HEK293 (cell line): ENCODE measurements around the gene WLS.

Source experiments
- CTCF ChIA-PET: fragments of 350-600 bp; formaldehyde crosslinking; extraction: SDS; loops from one replicate; lab custom pipeline; 2021; ENCODE audit warnings: antibody characterized with exemption; lab: Yijun Ruan, JAX
- POLR2A ChIA-PET: fragments of 300-600 bp; formaldehyde crosslinking; extraction: SDS; loops from one replicate; lab custom pipeline; 2020; ENCODE audit warnings: antibody characterized with exemption, inconsistent platforms; lab: Yijun Ruan, JAX
- H3K27ac ChIP-seq: fragments of 200-500 bp; sonication (Bioruptor generic); 2 replicates; pipeline ENCODE4 v1.5.1; 2014; ENCODE audit warnings: low read depth, low read length, control low read depth, inconsistent platforms; ENCODE audit errors: extremely low read depth
- H3K36me3 ChIP-seq, 2 experiments: fragments of 200-500 bp in 1 of 2; sonication (Bioruptor generic) in 1 of 2; 1 replicate in 1 of 2; 2 replicates in 1 of 2; pipeline ENCODE4 v1.5.1; 2014 to 2017; ENCODE audit warnings: inconsistent platforms in 2 of 2, low read length in 2 of 2; ENCODE audit not compliant: control insufficient read depth in 2 of 2, insufficient read depth in 1 of 2
- H3K4me1 ChIP-seq: fragments of 200-500 bp; sonication (Bioruptor generic); 2 replicates; pipeline ENCODE4 v1.5.1; 2014; ENCODE audit warnings: mild to moderate bottlenecking, low read length, inconsistent platforms; ENCODE audit not compliant: control insufficient read depth, insufficient read depth
- H3K4me3 ChIP-seq: 2 replicates; pipeline ENCODE4 v1.5.1; 2011; ENCODE audit warnings: low read depth, mild to moderate bottlenecking, control low read depth, low read length, moderate library complexity
- H3K9me3 ChIP-seq: fragments of 200-500 bp; sonication (Bioruptor generic); 2 replicates; pipeline ENCODE4 v1.5.1; 2014; ENCODE audit warnings: low read depth, low read length, inconsistent platforms; ENCODE audit not compliant: control insufficient read depth, insufficient read depth
- KLF10 ChIP-seq: fragments of 450-650 bp; IDR thresholded peaks from 2 replicates; pipeline ENCODE4 v1.5.1; 2018; ENCODE audit warnings: missing biosample characterization, mild to moderate bottlenecking, missing genetic modification characterization
- SALL2 ChIP-seq: fragments of 450-650 bp; formaldehyde crosslinking; IDR thresholded peaks from 2 replicates; pipeline ENCODE4 v1.5.0; 2017; ENCODE audit warnings: missing biosample characterization, mild to moderate bottlenecking, missing genetic modification characterization, borderline replicate concordance
- SETDB1 ChIP-seq: IDR thresholded peaks from one replicate; pipeline ENCODE4 v1.6.1; 2017; ENCODE audit warnings: mild to moderate bottlenecking, low read length, moderate library complexity, mixed read lengths; ENCODE audit not compliant: insufficient read length
- ZBTB48 ChIP-seq: fragments of 450-650 bp; formaldehyde crosslinking; IDR thresholded peaks from 2 replicates; pipeline ENCODE4 v1.5.1; 2016; ENCODE audit warnings: missing biosample characterization, missing genetic modification characterization
- ZFP3 ChIP-seq: fragments of 450-650 bp; formaldehyde crosslinking; IDR thresholded peaks from 2 replicates; pipeline ENCODE4 v1.5.1; 2016; ENCODE audit warnings: low read depth, missing biosample characterization, missing genetic modification characterization
- ZNF174 ChIP-seq: fragments of 450-650 bp; formaldehyde crosslinking; IDR thresholded peaks from 2 replicates; pipeline ENCODE4 v1.5.0; 2017; ENCODE audit warnings: missing biosample characterization, mild to moderate bottlenecking, missing genetic modification characterization
- ZNF221 ChIP-seq: fragments of 450-650 bp; formaldehyde crosslinking; IDR thresholded peaks from 2 replicates; pipeline ENCODE4 v1.5.1; 2017; ENCODE audit warnings: missing biosample characterization, missing genetic modification characterization, borderline replicate concordance
- ZNF23 ChIP-seq: fragments of 450-650 bp; formaldehyde crosslinking; IDR thresholded peaks from 2 replicates; pipeline ENCODE4 v1.5.1; 2016; ENCODE audit warnings: missing biosample characterization, missing genetic modification characterization, borderline replicate concordance
- ZNF266 ChIP-seq: fragments of 450-650 bp; formaldehyde crosslinking; IDR thresholded peaks from 2 replicates; pipeline ENCODE4 v1.5.1; 2016; ENCODE audit warnings: missing biosample characterization, missing genetic modification characterization, low read depth
- ZNF274 ChIP-seq, 2 experiments: fragments of 200-500 bp in 1 of 2; fragments of 450-650 bp in 1 of 2; sonication (Bioruptor generic) in 1 of 2; formaldehyde crosslinking in 1 of 2; IDR thresholded peaks; 2 replicates each; pipeline versions ENCODE4 v1.5.1 to v1.6.1; 2014 to 2016; ENCODE audit warnings: borderline replicate concordance in 1 of 2, inconsistent platforms in 1 of 2, low read length in 1 of 2, missing biosample characterization in 1 of 2, missing genetic modification characterization in 1 of 2
- ZNF416 ChIP-seq: fragments of 450-650 bp; formaldehyde crosslinking; IDR thresholded peaks from 2 replicates; pipeline ENCODE4 v1.5.1; 2016; ENCODE audit warnings: missing biosample characterization, missing genetic modification characterization
- ZNF510 ChIP-seq: fragments of 450-650 bp; formaldehyde crosslinking; IDR thresholded peaks from 2 replicates; pipeline ENCODE4 v1.5.1; 2018; ENCODE audit warnings: mild to moderate bottlenecking, missing genetic modification characterization, missing biosample characterization; ENCODE audit not compliant: insufficient replicate concordance
- ZNF610 ChIP-seq: fragments of 450-650 bp; formaldehyde crosslinking; IDR thresholded peaks from 2 replicates; pipeline ENCODE4 v1.5.1; 2016; ENCODE audit warnings: missing biosample characterization, missing genetic modification characterization, borderline replicate concordance
- ZNF621 ChIP-seq: fragments of 450-650 bp; formaldehyde crosslinking; IDR thresholded peaks from 2 replicates; pipeline ENCODE4 v1.5.1; 2017; ENCODE audit warnings: missing biosample characterization, missing genetic modification characterization
- ZNF707 ChIP-seq: fragments of 450-650 bp; formaldehyde crosslinking; IDR thresholded peaks from 2 replicates; pipeline ENCODE4 v1.5.1; 2016; ENCODE audit warnings: missing biosample characterization, missing genetic modification characterization
- ZNF747 ChIP-seq: fragments of 450-650 bp; formaldehyde crosslinking; IDR thresholded peaks from 2 replicates; pipeline ENCODE4 v1.5.1; 2016; ENCODE audit warnings: missing biosample characterization, missing genetic modification characterization
- ZNF777 ChIP-seq: fragments of 450-650 bp; formaldehyde crosslinking; IDR thresholded peaks from 2 replicates; pipeline ENCODE4 v1.5.1; 2017; ENCODE audit warnings: missing biosample characterization, missing genetic modification characterization, borderline replicate concordance
- ZNF785 ChIP-seq: fragments of 450-650 bp; formaldehyde crosslinking; IDR thresholded peaks from 2 replicates; pipeline ENCODE4 v1.5.1; 2016; ENCODE audit warnings: missing biosample characterization, missing genetic modification characterization
- TF ChIP-seq, protein P1 (sequence below): fragments of 450-650 bp; formaldehyde crosslinking; IDR thresholded peaks from 2 replicates; pipeline ENCODE4 v1.5.1; 2016; ENCODE audit warnings: missing biosample characterization, missing genetic modification characterization
- TF ChIP-seq, protein P2 (sequence below): fragments of 450-650 bp; formaldehyde crosslinking; IDR thresholded peaks from 2 replicates; pipeline ENCODE4 v1.5.1; 2016; ENCODE audit warnings: missing biosample characterization, missing genetic modification characterization
- TF ChIP-seq, protein P3 (sequence below): fragments of 450-650 bp; formaldehyde crosslinking; IDR thresholded peaks from 2 replicates; pipeline ENCODE4 v1.5.1; 2016; ENCODE audit warnings: missing biosample characterization, missing genetic modification characterization
- TF ChIP-seq, protein P4 (sequence below): fragments of 450-650 bp; formaldehyde crosslinking; IDR thresholded peaks from 2 replicates; pipeline ENCODE4 v1.5.1; 2016; ENCODE audit warnings: missing biosample characterization, missing genetic modification characterization

WLS gene

DNA sequence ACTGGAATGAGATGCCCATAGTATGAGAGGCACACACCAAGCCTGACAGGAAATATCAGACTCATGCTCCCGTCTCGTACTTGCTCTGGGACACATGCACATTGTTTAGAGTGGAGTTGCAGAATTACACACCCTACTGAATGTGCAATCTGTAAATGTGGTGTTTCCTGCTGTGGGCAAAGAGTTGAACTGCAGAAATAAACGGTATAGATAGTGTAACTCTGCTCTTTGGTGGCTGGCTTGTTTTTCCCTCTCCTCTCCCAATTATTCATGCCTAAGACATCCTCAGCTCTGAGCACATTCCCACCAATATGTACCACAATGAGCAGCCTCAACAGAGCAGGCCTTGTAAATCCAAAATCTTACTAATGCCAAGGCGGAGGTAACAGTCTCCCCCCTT, 91.8 kb downstream of the WLS start (continued):
- TF ChIP-seq SETDB1 (no peak), ZNF510 (no peak), ZNF23 (tag by site-specific recombination) (no peak), KLF10 (tag by site-specific recombination) (no peak), ZNF221 (tag by site-specific recombination) (no peak), ZNF416 (tag by site-specific recombination) (no peak), ZNF274 (IDR thresholded peaks at IDR 0.05; ENCODE audit: low read length) (no peak), ZNF274 (tag by site-specific recombination; IDR thresholded peaks at IDR 0.05; ENCODE audit: borderline replicate concordance) (no peak), ZNF777 (tag by site-specific recombination) (no peak), ZNF174 (tag by site-specific recombination) (no peak)
- TF ChIP-seq, protein P1, sequence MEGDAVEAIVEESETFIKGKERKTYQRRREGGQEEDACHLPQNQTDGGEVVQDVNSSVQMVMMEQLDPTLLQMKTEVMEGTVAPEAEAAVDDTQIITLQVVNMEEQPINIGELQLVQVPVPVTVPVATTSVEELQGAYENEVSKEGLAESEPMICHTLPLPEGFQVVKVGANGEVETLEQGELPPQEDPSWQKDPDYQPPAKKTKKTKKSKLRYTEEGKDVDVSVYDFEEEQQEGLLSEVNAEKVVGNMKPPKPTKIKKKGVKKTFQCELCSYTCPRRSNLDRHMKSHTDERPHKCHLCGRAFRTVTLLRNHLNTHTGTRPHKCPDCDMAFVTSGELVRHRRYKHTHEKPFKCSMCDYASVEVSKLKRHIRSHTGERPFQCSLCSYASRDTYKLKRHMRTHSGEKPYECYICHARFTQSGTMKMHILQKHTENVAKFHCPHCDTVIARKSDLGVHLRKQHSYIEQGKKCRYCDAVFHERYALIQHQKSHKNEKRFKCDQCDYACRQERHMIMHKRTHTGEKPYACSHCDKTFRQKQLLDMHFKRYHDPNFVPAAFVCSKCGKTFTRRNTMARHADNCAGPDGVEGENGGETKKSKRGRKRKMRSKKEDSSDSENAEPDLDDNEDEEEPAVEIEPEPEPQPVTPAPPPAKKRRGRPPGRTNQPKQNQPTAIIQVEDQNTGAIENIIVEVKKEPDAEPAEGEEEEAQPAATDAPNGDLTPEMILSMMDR (tag by site-specific recombination) = no peak
- TF ChIP-seq, protein P2, sequence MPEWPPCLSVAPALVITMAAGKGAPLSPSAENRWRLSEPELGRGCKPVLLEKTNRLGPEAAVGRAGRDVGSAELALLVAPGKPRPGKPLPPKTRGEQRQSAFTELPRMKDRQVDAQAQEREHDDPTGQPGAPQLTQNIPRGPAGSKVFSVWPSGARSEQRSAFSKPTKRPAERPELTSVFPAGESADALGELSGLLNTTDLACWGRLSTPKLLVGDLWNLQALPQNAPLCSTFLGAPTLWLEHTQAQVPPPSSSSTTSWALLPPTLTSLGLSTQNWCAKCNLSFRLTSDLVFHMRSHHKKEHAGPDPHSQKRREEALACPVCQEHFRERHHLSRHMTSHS (tag by site-specific recombination) = no peak

DNA sequence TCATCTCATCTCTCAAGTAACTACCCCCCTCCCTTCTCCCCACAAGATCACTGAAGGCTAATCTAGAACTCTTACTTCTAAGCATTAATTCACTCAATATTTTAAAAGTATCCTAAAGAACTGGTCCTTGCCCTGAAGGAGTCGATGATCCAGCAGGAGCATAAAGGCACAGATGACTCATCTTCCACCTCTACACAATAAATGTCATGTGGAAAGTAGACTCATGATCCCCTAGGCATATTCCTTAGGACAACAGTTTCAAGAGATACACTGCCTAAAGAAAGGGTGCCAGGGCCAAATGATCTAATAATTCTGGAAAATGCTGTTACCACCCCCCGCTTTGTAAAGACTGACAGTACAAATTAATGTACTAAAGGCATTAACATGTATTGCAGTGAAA, 96.1 kb downstream of the WLS start:
- no peak overlapping the region for H3K27ac ChIP-seq
- CTCF ChIA-PET = no interaction called here
- no peak for TF ChIP-seq ZBTB48 (tag by site-specific recombination)
- TF ChIP-seq, protein P3, sequence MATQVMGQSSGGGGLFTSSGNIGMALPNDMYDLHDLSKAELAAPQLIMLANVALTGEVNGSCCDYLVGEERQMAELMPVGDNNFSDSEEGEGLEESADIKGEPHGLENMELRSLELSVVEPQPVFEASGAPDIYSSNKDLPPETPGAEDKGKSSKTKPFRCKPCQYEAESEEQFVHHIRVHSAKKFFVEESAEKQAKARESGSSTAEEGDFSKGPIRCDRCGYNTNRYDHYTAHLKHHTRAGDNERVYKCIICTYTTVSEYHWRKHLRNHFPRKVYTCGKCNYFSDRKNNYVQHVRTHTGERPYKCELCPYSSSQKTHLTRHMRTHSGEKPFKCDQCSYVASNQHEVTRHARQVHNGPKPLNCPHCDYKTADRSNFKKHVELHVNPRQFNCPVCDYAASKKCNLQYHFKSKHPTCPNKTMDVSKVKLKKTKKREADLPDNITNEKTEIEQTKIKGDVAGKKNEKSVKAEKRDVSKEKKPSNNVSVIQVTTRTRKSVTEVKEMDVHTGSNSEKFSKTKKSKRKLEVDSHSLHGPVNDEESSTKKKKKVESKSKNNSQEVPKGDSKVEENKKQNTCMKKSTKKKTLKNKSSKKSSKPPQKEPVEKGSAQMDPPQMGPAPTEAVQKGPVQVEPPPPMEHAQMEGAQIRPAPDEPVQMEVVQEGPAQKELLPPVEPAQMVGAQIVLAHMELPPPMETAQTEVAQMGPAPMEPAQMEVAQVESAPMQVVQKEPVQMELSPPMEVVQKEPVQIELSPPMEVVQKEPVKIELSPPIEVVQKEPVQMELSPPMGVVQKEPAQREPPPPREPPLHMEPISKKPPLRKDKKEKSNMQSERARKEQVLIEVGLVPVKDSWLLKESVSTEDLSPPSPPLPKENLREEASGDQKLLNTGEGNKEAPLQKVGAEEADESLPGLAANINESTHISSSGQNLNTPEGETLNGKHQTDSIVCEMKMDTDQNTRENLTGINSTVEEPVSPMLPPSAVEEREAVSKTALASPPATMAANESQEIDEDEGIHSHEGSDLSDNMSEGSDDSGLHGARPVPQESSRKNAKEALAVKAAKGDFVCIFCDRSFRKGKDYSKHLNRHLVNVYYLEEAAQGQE = no peak
- TF ChIP-seq, protein P4, sequence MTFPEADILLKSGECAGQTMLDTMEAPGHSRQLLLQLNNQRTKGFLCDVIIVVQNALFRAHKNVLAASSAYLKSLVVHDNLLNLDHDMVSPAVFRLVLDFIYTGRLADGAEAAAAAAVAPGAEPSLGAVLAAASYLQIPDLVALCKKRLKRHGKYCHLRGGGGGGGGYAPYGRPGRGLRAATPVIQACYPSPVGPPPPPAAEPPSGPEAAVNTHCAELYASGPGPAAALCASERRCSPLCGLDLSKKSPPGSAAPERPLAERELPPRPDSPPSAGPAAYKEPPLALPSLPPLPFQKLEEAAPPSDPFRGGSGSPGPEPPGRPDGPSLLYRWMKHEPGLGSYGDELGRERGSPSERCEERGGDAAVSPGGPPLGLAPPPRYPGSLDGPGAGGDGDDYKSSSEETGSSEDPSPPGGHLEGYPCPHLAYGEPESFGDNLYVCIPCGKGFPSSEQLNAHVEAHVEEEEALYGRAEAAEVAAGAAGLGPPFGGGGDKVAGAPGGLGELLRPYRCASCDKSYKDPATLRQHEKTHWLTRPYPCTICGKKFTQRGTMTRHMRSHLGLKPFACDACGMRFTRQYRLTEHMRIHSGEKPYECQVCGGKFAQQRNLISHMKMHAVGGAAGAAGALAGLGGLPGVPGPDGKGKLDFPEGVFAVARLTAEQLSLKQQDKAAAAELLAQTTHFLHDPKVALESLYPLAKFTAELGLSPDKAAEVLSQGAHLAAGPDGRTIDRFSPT (tag by site-specific recombination) = no peak
- TF ChIP-seq ZNF707 = no peak
- no peak for TF ChIP-seq ZNF777 (tag by site-specific recombination)
- TF ChIP-seq ZNF747 (tag by site-specific recombination) = no peak
- TF ChIP-seq ZNF610 = no peak
- TF ChIP-seq ZNF785 (tag by site-specific recombination) = no peak
- no peak for TF ChIP-seq ZNF266 (tag by site-specific recombination)
- TF ChIP-seq ZNF621 (tag by site-specific recombination) = no peak
- no peak for TF ChIP-seq ZFP3 (tag by site-specific recombination)
- no peak for TF ChIP-seq SALL2 (tag by site-specific recombination)
- H3K9me3 ChIP-seq = no peaks in the 10 kb centered on the region
- POLR2A ChIA-PET = no interaction called here
- no peak overlapping the region for H3K4me3 ChIP-seq
- peaks cover 4 to 84% of the 10 kb centered on the region in 2 experiments; a peak in 2 of 3 replicates for H3K36me3 ChIP-seq
- no peaks in the 10 kb centered on the region for H3K4me1 ChIP-seq
